NCI-H82 (cell line): ENCODE results near the gene TBC1D14.
"Not testable (repeated sequence)": the region's sequence is repeated elsewhere in the genome, so short reads cannot be mapped to it uniquely, and the experiment has no call there.

Experiments
- DNase-seq: peaks from one replicate; lab custom pipeline; 2025; lab: John Stamatoyannopoulos, UW

The TBC1D14 gene

DNA sequence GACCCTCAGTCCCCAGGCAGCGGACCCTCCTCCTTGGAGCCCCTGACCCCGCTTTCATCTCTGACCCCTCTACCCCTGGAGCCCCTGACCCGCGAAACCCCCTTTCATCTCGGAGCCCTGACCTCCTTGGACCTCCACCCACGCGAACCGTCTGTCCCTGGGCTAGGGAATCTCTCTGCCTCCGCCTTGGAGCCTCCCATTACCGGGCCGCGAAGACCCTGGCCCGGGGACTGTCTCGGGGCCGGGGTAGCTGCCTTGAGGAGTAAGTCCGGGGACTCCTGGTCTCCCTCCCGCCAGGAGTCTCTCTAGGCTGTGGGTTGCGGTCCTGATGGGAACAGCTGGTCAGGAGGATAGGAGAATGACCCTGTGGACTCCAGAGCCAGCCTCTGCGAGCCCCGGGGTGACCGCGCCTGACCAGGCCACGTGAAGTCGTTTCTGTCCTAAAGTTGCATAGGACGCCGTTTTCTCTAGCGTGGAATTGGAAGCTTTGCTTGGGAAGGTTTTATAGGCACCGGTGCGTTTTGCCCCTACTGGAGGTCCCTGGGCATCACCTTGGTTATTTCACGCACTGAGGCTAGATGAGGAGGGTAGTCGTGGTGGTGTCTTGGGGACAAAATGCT lies 824 bp downstream of the TBC1D14 start:
- peak; percentile 22 for DNase-seq

DNA sequence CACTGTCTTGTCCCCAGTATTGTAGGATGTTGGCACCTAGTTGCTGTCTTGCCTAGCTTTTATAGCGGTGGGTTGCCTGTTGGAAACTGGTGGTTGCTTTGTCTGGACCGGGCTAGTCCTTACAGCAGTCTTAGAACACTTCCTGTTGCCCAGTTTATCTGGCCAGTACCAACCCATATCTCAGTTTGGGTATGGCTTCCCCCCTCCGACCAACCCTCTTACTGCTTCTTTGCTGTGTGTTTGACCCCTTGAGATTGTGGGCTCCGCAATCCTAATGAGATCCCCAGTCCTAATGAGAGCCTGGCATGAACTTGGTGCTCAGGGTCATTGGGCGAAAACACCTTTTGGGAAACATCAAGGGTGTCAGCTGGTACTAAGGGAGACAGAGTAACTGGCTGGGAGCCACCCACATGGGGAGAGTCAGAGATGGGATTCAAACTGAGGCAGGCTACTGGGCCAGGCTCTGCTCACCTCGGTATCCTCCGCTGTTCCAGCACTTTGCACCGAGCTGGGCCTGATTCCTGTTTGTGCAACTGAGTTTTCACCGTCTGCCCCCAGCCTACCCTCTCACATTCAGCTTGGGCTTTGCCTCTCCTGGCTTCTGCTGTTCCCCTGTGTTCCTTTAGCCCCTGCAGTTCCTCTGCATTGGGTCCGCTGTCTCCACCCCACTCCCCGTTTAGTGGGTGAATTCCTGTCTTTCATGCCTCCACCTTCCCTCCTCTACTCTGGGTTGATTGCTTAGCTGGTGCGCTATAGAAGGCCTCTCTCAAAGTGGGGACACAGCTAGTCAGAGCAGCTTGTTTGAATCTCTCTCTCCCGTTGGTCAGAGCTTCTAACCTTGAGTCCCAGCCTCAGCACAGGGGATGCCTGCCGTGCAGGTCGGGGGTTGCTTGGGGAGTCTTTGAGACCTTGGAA lies 1.6 kb downstream of the TBC1D14 start:
- no peak for DNase-seq

DNA sequence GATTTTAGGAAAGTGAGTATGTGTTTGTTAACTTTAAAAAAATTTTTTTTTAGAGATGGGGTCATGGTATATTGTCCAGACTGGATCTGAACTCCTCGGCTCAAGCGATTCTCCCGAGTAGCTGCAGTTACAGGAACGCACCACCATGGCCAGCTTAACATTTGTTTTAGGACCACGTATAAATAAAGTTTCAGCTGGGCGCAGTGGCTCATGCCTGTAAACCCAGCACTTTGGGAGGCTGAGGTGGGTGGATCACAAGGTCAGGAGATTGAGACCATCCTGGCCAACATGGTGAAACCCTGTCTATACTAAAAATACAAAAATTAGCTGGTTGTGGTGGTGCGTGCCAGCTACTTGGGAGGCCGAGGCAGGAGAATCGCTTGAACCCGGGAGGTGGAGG lies 2.3 kb downstream of the TBC1D14 start:
- DNase-seq = not testable (repeated sequence)

GRCh38 chr4:6912441-6912840 lies 2.8 kb downstream of the TBC1D14 start:
- peak; percentile 25 for DNase-seq

DNA sequence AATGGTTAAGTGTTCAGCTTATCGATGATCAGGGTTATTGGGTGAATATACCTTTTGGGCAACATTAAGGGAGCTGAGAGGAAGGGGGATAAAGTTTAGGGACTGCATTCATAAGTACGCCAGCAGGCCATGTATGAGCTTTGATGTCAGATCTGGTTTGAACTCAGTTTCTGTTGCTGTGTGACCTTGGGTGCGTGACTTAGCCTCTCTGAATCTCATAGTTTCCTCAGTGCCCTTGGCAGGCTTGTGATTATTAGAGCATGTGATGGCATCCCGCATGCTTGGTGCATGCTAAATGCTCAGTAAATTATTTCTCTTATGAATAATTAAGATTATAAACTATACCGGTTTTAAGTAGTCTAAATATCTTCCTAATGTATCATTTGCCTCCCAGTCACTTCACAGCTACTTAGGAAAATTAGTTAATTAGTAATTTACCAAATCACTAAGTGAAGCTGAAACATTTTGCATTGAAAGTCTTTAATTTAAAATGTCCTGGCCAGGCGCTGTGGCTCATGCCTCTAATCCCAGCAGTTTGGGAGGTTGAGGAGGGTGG lies 3.8 kb downstream of the TBC1D14 start:
- DNase-seq = no peak

DNA sequence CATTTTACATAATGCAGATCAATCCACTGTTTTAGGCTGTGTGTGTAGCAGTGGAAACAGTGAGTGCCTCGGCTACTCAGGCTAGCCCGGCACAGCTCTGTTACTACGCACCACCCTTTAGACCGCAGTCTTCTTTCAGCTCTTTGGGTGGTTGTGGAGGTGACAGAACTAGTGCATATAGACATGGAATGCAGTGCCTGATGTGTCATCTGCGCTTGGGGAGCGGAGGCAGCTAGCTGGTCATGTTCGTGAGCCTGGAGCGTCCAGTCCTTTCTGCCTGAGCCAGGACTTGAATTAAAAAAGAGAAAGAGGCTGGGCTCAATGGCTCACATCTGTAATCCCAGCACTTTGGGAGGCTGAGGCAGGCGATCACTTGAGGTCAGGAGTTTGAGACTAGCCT lies 4.8 kb downstream of the TBC1D14 start:
- DNase-seq = no peak

GRCh38 chr4:6915041-6916005 lies 5.7 kb downstream of the TBC1D14 start:
- no peak for DNase-seq

DNA sequence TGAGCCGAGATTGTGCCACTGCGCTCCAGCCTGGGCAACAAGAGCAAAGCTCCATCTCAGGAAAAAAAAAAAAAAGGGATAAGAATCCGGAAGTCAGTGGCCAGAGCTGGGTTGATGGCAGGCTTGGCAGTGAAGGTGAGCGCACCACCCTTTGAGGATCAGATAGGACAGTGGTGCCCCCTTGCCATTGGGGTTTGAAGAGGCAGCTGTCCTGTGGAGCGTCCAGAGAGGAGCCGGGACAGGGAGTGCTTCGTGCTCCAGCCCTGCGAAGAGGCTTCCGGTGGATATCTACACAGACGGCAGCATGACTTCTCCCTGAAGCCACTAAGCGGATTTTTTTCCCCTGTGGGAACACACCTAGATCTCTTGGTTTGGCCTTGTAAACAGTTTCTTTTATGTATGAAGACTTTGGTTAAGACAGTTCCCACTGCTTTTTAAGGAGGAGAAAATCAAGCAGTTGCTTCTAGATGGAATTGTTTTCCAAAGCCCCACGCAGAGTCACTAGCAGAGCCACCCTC lies 6.5 kb downstream of the TBC1D14 start:
- no peak for DNase-seq

- peak; percentile 58 for DNase-seq
Measured at GRCh38 chr4:6916587-6917460, 7.2 kb downstream of the TBC1D14 start.

DNA sequence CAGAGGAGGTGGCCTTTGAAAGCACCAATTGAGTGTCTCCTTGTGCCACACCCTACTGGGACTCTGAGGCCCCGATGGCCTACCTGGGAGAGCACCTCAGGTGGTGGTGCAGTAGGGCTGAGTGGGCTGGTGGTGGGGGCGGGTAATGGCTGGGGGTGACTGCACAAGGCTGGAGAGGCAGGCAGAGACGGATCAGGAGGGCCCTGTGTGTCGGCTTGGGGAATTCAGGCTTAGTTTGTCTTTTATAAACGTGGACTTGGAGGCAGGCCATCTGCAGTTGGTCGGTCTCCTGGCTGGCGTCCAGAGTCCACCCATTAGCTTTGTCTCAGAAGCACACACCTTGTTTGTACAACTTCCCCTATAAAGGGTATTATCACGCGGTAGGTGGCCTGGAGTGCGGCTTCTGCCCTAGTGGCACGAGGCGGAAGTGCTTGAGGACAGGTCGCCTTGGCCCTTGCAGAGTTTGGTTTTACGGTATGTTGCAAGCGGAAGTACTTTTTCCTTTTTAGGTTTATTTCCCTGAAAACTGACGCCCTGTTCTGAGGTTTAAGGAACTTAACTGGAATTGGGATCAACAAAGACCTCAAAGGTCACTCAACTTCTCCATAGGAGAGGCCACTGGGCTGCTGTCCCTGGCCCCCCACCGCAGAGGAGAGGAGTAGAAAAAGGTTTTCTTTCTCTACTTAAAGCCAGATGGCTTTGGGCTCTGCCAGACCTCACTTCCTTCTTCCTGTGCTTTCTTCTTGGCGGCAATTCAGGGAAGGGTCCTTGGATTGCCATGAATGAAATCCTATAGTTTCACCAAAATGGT lies 8.0 kb downstream of the TBC1D14 start:
- DNase-seq = peak; percentile 30

GRCh38 chr4:6918338-6918737 lies 8.7 kb downstream of the TBC1D14 start:
- DNase-seq = no peak

- DNase-seq = no peak
Measured at GRCh38 chr4:6920171-6920570, 10.5 kb downstream of the TBC1D14 start.

DNA sequence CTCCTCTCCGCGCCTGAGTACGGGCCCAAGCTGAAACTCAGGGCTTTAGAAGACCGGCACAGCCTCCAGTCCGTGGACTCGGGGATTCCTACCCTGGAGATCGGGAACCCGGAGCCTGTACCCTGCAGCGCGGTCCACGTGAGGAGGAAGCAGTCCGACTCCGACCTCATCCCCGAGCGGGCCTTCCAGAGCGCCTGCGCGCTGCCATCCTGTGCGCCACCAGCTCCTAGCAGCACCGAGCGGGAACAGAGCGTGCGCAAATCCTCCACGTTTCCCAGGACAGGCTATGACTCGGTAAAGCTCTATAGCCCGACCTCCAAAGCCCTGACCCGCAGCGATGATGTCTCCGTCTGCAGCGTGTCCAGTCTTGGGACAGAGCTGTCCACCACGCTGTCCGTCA lies 13.9 kb downstream of the TBC1D14 start:
- DNase-seq = no peak

DNA sequence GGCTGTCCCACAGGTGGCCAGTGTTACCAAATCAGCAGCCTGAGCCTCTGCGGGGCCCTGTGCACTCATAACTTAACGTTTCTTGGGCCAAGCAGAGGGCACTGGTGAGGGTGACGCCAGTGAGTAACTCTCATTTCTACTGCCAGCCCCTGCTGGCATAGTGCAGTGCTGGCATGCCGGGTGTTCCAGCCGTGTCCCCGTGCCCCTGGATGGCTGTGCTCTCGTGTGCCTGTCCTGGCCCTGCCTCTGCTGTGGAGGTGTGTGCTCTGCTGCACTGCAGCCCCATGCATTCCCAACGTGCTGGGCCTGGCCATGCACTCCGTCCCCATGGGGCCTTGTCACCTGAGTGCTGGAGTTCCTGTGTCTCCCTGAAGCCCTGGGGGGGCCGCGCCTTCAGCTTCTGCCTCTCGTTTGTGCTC lies 14.7 kb downstream of the TBC1D14 start:
- no peak for DNase-seq

DNA sequence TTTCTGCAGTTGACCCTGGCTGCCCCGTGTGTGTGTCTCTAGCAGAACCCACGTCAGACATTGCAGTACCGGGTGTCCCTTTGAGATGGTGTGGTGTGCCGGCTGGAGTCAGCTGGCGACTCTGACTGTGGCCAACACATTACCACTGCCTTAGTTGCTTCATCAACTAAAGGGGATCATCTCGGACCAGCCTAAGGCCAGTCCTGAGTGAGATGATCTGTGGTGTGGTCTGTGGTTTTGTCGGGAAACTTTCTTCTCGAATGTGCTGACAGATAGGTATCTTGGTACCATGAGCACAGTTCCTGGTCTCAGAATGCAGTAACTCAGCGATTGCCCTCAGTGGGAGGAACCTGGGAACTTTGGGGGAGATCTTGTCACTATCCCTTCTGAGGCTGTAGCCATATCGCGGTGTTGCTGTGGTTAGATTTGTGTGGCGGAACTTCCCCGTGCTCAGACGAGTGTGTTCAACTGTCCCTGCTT lies 15.8 kb downstream of the TBC1D14 start:
- no peak for DNase-seq

DNA sequence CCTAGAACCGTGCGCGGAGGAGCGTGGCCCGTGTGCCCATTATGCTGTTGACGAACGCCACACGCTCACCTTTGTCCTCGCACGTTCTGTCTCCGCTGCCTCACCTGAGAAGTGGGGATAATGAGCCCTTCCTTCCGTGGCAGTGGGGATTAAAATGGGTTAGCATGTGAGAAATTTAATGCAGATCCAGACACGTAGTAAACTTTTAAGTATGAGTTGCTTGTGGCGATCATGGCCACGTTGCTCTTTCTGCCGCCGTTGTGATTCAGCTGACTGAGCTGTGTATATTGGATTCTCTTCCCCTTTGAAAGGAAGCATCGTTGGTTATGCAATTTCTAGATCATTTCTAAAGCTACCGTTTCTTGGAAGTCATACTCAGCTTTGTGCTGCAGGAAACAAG lies 16.5 kb downstream of the TBC1D14 start:
- no peak for DNase-seq

GRCh38 chr4:6926681-6927478 lies 17.3 kb downstream of the TBC1D14 start:
- no peak for DNase-seq

DNA sequence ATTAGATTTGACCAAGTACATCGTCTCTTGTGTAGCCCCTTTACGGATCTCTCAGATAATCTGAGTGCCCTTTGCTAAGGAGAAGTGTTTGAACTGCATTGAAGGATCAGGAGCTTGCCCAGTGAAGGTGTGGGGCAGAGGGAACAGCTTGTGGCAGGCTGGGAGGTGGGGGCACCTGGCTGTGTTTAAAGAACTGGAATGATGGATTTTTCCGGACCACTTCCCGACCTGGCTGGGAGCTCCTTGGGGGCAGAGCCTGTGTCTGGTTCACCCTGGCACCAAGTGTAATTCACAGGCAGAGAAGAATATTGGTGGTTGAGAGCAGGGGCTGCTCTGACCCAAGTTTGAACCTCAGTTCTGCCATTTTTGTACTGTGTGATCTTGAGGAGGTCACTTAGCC lies 18.5 kb downstream of the TBC1D14 start:
- no peak for DNase-seq

- no peak for DNase-seq
Measured at GRCh38 chr4:6929339-6929811, 19.7 kb downstream of the TBC1D14 start.
